ENCODE results near the gene SEC23A. TPM values are rescaled to one million over a fixed set of nuclear protein-coding genes. Genes with fewer than 3 reads are reported as not detected.
"Not testable (repeated sequence)": the region's sequence is repeated elsewhere in the genome, so short reads cannot be mapped to it uniquely, and the experiment has no call there.

Gene SEC23A
- polyA plus RNA-seq, 1 donor = 92.8 TPM

- H3K4me1 ChIP-seq (ENCODE audit: control insufficient read depth, insufficient read depth, low read length) = peaks cover 7% of the 10 kb centered on the region
- no peaks in the 10 kb centered on the region for H3K27me3 ChIP-seq (ENCODE audit: control insufficient read depth, insufficient read depth, low read length)
- H3K36me3 ChIP-seq (ENCODE audit: control insufficient read depth, insufficient read depth, low read length) = no peaks in the 10 kb centered on the region
- no peaks in the 10 kb centered on the region for H3K9me3 ChIP-seq (ENCODE audit: control insufficient read depth, low read depth, low read length)
- WGBS (ENCODE audit: insufficient coverage, low lambda C conversion rate) = no CpG with 5 or more reads among the region's 4 CpGs
- H3K4me3 ChIP-seq (ENCODE audit: low read length) = no peak overlapping the region
- H3K27ac ChIP-seq (ENCODE audit: low read length) = no peak overlapping the region
- no peak for DNase-seq
Measured at GRCh38 chr14:39016733-39017095, 86.3 kb downstream of the SEC23A start.

- H3K4me1 ChIP-seq (ENCODE audit: control insufficient read depth, insufficient read depth, low read length) = peaks cover 7% of the 10 kb centered on the region
- H3K27ac ChIP-seq (ENCODE audit: low read length) = no peak overlapping the region
- no peaks in the 10 kb centered on the region for H3K36me3 ChIP-seq (ENCODE audit: control insufficient read depth, insufficient read depth, low read length)
- H3K4me3 ChIP-seq (ENCODE audit: low read length) = no peak overlapping the region
- WGBS (ENCODE audit: insufficient coverage, low lambda C conversion rate) = 100% methylated on average over 2 of the region's 3 CpGs
- no peaks in the 10 kb centered on the region for H3K9me3 ChIP-seq (ENCODE audit: control insufficient read depth, low read depth, low read length)
- no peaks in the 10 kb centered on the region for H3K27me3 ChIP-seq (ENCODE audit: control insufficient read depth, insufficient read depth, low read length)
- no peak for DNase-seq
Measured at GRCh38 chr14:39015964-39016577, 87.0 kb downstream of the SEC23A start.

- H3K9me3 ChIP-seq (ENCODE audit: control insufficient read depth, low read depth, low read length) = no peaks in the 10 kb centered on the region
- peaks cover 7% of the 10 kb centered on the region for H3K4me1 ChIP-seq (ENCODE audit: control insufficient read depth, insufficient read depth, low read length)
- H3K27ac ChIP-seq (ENCODE audit: low read length) = no peak overlapping the region
- WGBS (ENCODE audit: insufficient coverage, low lambda C conversion rate) = 0% methylated on average over 1 of the region's 5 CpGs
- no peaks in the 10 kb centered on the region for H3K36me3 ChIP-seq (ENCODE audit: control insufficient read depth, insufficient read depth, low read length)
- H3K4me3 ChIP-seq (ENCODE audit: low read length) = no peak overlapping the region
- H3K27me3 ChIP-seq (ENCODE audit: control insufficient read depth, insufficient read depth, low read length) = no peaks in the 10 kb centered on the region
- DNase-seq = no peak
Measured at GRCh38 chr14:39015360-39015961, 87.6 kb downstream of the SEC23A start.

GRCh38 chr14:39014460-39014859, 88.6 kb downstream of the SEC23A start:
- WGBS (ENCODE audit: insufficient coverage, low lambda C conversion rate) = no CpG with 5 or more reads among the region's 1 CpG
- peaks cover 7% of the 10 kb centered on the region for H3K4me1 ChIP-seq (ENCODE audit: control insufficient read depth, insufficient read depth, low read length)
- H3K9me3 ChIP-seq (ENCODE audit: control insufficient read depth, low read depth, low read length) = no peaks in the 10 kb centered on the region
- H3K4me3 ChIP-seq (ENCODE audit: low read length) = no peak overlapping the region
- no peak overlapping the region for H3K27ac ChIP-seq (ENCODE audit: low read length)
- H3K27me3 ChIP-seq (ENCODE audit: control insufficient read depth, insufficient read depth, low read length) = no peaks in the 10 kb centered on the region
- DNase-seq = no peak
- H3K36me3 ChIP-seq (ENCODE audit: control insufficient read depth, insufficient read depth, low read length) = no peaks in the 10 kb centered on the region

- not testable (repeated sequence) for H3K27me3 ChIP-seq (ENCODE audit: control insufficient read depth, insufficient read depth, low read length); H3K9me3 ChIP-seq (ENCODE audit: control insufficient read depth, low read depth, low read length)
- no CpG with 5 or more reads among the region's 1 CpG for WGBS (ENCODE audit: insufficient coverage, low lambda C conversion rate)
Measured at GRCh38 chr14:39008965-39009364, 94.1 kb downstream of the SEC23A start.

GRCh38 chr14:39006721-39007410, 96.2 kb downstream of the SEC23A start:
- H3K36me3 ChIP-seq (ENCODE audit: control insufficient read depth, insufficient read depth, low read length) = no peaks in the 10 kb centered on the region
- H3K4me1 ChIP-seq (ENCODE audit: control insufficient read depth, insufficient read depth, low read length) = peaks cover 5% of the 10 kb centered on the region
- no peaks in the 10 kb centered on the region for H3K9me3 ChIP-seq (ENCODE audit: control insufficient read depth, low read depth, low read length)
- DNase-seq = no peak
- no peak overlapping the region for H3K27ac ChIP-seq (ENCODE audit: low read length)
- H3K27me3 ChIP-seq (ENCODE audit: control insufficient read depth, insufficient read depth, low read length) = no peaks in the 10 kb centered on the region
- WGBS (ENCODE audit: insufficient coverage, low lambda C conversion rate) = no CpG with 5 or more reads among the region's 4 CpGs
- H3K4me3 ChIP-seq (ENCODE audit: low read length) = no peak overlapping the region

More at GRCh38 chr14:39008965-39009364, 94.1 kb downstream of the SEC23A start:
- not testable (repeated sequence) for H3K4me1 ChIP-seq (ENCODE audit: control insufficient read depth, insufficient read depth, low read length); DNase-seq; H3K36me3 ChIP-seq (ENCODE audit: control insufficient read depth, insufficient read depth, low read length); H3K27ac ChIP-seq (ENCODE audit: low read length); H3K4me3 ChIP-seq (ENCODE audit: low read length)

GRCh38 chr14:39005044-39005880, 97.8 kb downstream of the SEC23A start:
- peaks cover 5% of the 10 kb centered on the region for H3K4me1 ChIP-seq (ENCODE audit: control insufficient read depth, insufficient read depth, low read length)
- H3K4me3 ChIP-seq (ENCODE audit: low read length) = no peak overlapping the region
- no peaks in the 10 kb centered on the region for H3K36me3 ChIP-seq (ENCODE audit: control insufficient read depth, insufficient read depth, low read length)
- no CpG with 5 or more reads among the region's 8 CpGs for WGBS (ENCODE audit: insufficient coverage, low lambda C conversion rate)
- DNase-seq = peak; percentile 53 to 62
- H3K9me3 ChIP-seq (ENCODE audit: control insufficient read depth, low read depth, low read length) = no peaks in the 10 kb centered on the region
- H3K27ac ChIP-seq (ENCODE audit: low read length) = peak overlapping the region; percentile 52
- H3K27me3 ChIP-seq (ENCODE audit: control insufficient read depth, insufficient read depth, low read length) = no peaks in the 10 kb centered on the region

GRCh38 chr14:38999949-39000348, 103.1 kb downstream of the SEC23A start:
- Histone ChIP-seq H3K4me1 (ENCODE audit: control insufficient read depth, insufficient read depth, low read length) (no peaks in the 10 kb centered on the region), H3K9me3 (ENCODE audit: control insufficient read depth, low read depth, low read length) (no peaks in the 10 kb centered on the region), H3K27ac (ENCODE audit: low read length) (no peak overlapping the region), H3K4me3 (ENCODE audit: low read length) (no peak overlapping the region), H3K36me3 (ENCODE audit: control insufficient read depth, insufficient read depth, low read length) (no peaks in the 10 kb centered on the region), H3K27me3 (ENCODE audit: control insufficient read depth, insufficient read depth, low read length) (no peaks in the 10 kb centered on the region)
- no peak for DNase-seq
- WGBS (ENCODE audit: insufficient coverage, low lambda C conversion rate) = no CpG with 5 or more reads among the region's 1 CpG

GRCh38 chr14:38994731-38995130, 108.3 kb downstream of the SEC23A start:
- Histone ChIP-seq H3K27me3 (ENCODE audit: control insufficient read depth, insufficient read depth, low read length) (no peaks in the 10 kb centered on the region), H3K36me3 (ENCODE audit: control insufficient read depth, insufficient read depth, low read length) (no peaks in the 10 kb centered on the region), H3K27ac (ENCODE audit: low read length) (no peak overlapping the region), H3K9me3 (ENCODE audit: control insufficient read depth, low read depth, low read length) (no peaks in the 10 kb centered on the region), H3K4me1 (ENCODE audit: control insufficient read depth, insufficient read depth, low read length) (no peaks in the 10 kb centered on the region), H3K4me3 (ENCODE audit: low read length) (no peak overlapping the region)
- WGBS (ENCODE audit: insufficient coverage, low lambda C conversion rate) = no CpG with 5 or more reads among the region's 3 CpGs
- no peak for DNase-seq

GRCh38 chr14:38993981-38994380, 109.1 kb downstream of the SEC23A start:
- no peaks in the 10 kb centered on the region for H3K27me3 ChIP-seq (ENCODE audit: control insufficient read depth, insufficient read depth, low read length)
- no peak overlapping the region for H3K27ac ChIP-seq (ENCODE audit: low read length)

More at GRCh38 chr14:38993981-38994380, 109.1 kb downstream of the SEC23A start:
- DNase-seq = no peak
- H3K9me3 ChIP-seq (ENCODE audit: control insufficient read depth, low read depth, low read length) = no peaks in the 10 kb centered on the region
- H3K4me1 ChIP-seq (ENCODE audit: control insufficient read depth, insufficient read depth, low read length) = no peaks in the 10 kb centered on the region
- 70% methylated on average over 2 of the region's 2 CpGs for WGBS (ENCODE audit: insufficient coverage, low lambda C conversion rate)
- H3K36me3 ChIP-seq (ENCODE audit: control insufficient read depth, insufficient read depth, low read length) = no peaks in the 10 kb centered on the region
- H3K4me3 ChIP-seq (ENCODE audit: low read length) = no peak overlapping the region
